EL (cell line): ENCODE results near the gene C16orf90.
"Not testable (repeated sequence)": the region's sequence is repeated elsewhere in the genome, so short reads cannot be mapped to it uniquely, and the experiment has no call there.

ENCODE experiments used
- DNase-seq: peaks from one replicate; pipeline ENCODE4 v3.0.0-alpha.2; 2016

Gene C16orf90

GRCh38 chr16:3482659-3483241, 12.5 kb downstream of the C16orf90 start:
- no peak for DNase-seq

- DNase-seq, result no peak
Observed at GRCh38 chr16:3481696-3482658, 13.3 kb downstream of the C16orf90 start.

- no peak for DNase-seq
Observed at GRCh38 chr16:3480901-3481695, 14.2 kb downstream of the C16orf90 start.

- DNase-seq, result no peak
Observed at GRCh38 chr16:3479654-3480216, 15.6 kb downstream of the C16orf90 start.

GRCh38 chr16:3478242-3478925, 16.9 kb downstream of the C16orf90 start:
- DNase-seq, result no peak

- DNase-seq, result no peak
Observed at GRCh38 chr16:3476409-3476808, 18.9 kb downstream of the C16orf90 start.

GRCh38 chr16:3475604-3476375, 19.5 kb downstream of the C16orf90 start:
- DNase-seq, result no peak

GRCh38 chr16:3474870-3475269, 20.4 kb downstream of the C16orf90 start:
- DNase-seq, result not testable (repeated sequence)

- DNase-seq, result no peak
Observed at GRCh38 chr16:3474136-3474779, 21.0 kb downstream of the C16orf90 start.

- DNase-seq, result not testable (repeated sequence)
Observed at GRCh38 chr16:3473596-3473943, 21.7 kb downstream of the C16orf90 start.

GRCh38 chr16:3472878-3473595, 22.3 kb downstream of the C16orf90 start:
- DNase-seq, result peak; percentile 59

- no peak for DNase-seq
Observed at GRCh38 chr16:3471518-3472176, 23.6 kb downstream of the C16orf90 start.

GRCh38 chr16:3470723-3471122, 24.6 kb downstream of the C16orf90 start:
- no peak for DNase-seq

- no peak for DNase-seq
Observed at GRCh38 chr16:3469736-3470135, 25.6 kb downstream of the C16orf90 start.

- no peak for DNase-seq
Observed at GRCh38 chr16:3468501-3468900, 26.8 kb downstream of the C16orf90 start.

GRCh38 chr16:3467921-3468320, 27.4 kb downstream of the C16orf90 start:
- DNase-seq, result peak; percentile 48

- DNase-seq, result no peak
Observed at GRCh38 chr16:3467182-3467581, 28.1 kb downstream of the C16orf90 start.

- DNase-seq, result no peak
Observed at GRCh38 chr16:3465911-3466584, 29.2 kb downstream of the C16orf90 start.

GRCh38 chr16:3465301-3465700, 30.0 kb downstream of the C16orf90 start:
- DNase-seq, result no peak
